A549 (cell line): Measurements from ENCODE around the gene CFAP91. TPM values are rescaled to one million over a fixed set of nuclear protein-coding genes. Genes with fewer than 3 reads are reported as not detected.

Experiments
- ATAC-seq, 2 experiments: fragments of 200-7000 bp in 1 of 2; fragments of >200 bp in 1 of 2; cut with Nextera tagmentation in 1 of 2; cut with Tn5 transposase in 1 of 2; 3 replicates each; pipeline versions ENCODE4 v1.8.0 to v1.9.1; 2018 to 2020; ENCODE audit warnings: mild to moderate bottlenecking in 1 of 2, moderate library complexity in 1 of 2
- CTCF ChIA-PET: fragments of 300-600 bp; sonication (Branson Sonifier 250); formaldehyde crosslinking; extraction: SDS; loops from one replicate; lab custom pipeline; 2021; ENCODE audit warnings: antibody characterized with exemption, inconsistent platforms; lab: Yijun Ruan, JAX
- POLR2A ChIA-PET: fragments of 350-600 bp; formaldehyde crosslinking; extraction: SDS; loops from one replicate; lab custom pipeline; 2021; ENCODE audit warnings: antibody characterized with exemption, inconsistent platforms; lab: Yijun Ruan, JAX
- DNase-seq, 2 experiments: peaks; one replicate each; pipeline versions ENCODE4 v3.0.0 to v3.0.0-alpha.2; 2011 to 2016; ENCODE audit warnings: low read depth in 1 of 2, low spot score in 1 of 2
- FAIRE-seq: peaks from 2 replicates; lab custom pipeline; 2011; peaks lifted over from hg19 to GRCh38; lab: Jason Lieb, UNC
- H3K27ac ChIP-seq, 2 experiments: fragments of >200 bp; sonication (Bioruptor Twin); formaldehyde crosslinking; 3 replicates each; pipeline ENCODE4 v1.5.1; 2016 to 2017
- H3K4me1 ChIP-seq: fragments of >200 bp; sonication (Bioruptor Twin); formaldehyde crosslinking; 3 replicates; pipeline ENCODE4 v1.6.1; 2016
- H3K4me2 ChIP-seq: fragments of >200 bp; sonication (Bioruptor Twin); formaldehyde crosslinking; 3 replicates; pipeline ENCODE4 v1.6.1; 2016
- H3K4me3 ChIP-seq: fragments of >200 bp; sonication (Bioruptor Twin); formaldehyde crosslinking; 3 replicates; pipeline ENCODE4 v1.5.1; 2016
- H3K9me3 ChIP-seq: fragments of >200 bp; sonication (Bioruptor Twin); formaldehyde crosslinking; 3 replicates; pipeline ENCODE4 v1.6.1; 2016
- CBX2 ChIP-seq: fragments of 200-600 bp; sonication (generic); IDR thresholded peaks from 2 replicates; pipeline ENCODE4 v1.6.1; 2016; ENCODE audit warnings: low read depth, mild to moderate bottlenecking, borderline replicate concordance
- CBX8 ChIP-seq: fragments of 200-600 bp; sonication (generic); IDR thresholded peaks from 2 replicates; pipeline ENCODE4 v1.6.1; 2016
- CHD2 ChIP-seq: fragments of 150-350 bp; IDR thresholded peaks from 2 replicates; pipeline ENCODE4 v1.6.1; 2014; ENCODE audit warnings: low read length; ENCODE audit not compliant: partially characterized antibody
- CHD4 ChIP-seq: fragments of 200-600 bp; sonication (generic); IDR thresholded peaks from 2 replicates; pipeline ENCODE4 v1.6.1; 2016; ENCODE audit warnings: antibody characterized with exemption, mild to moderate bottlenecking, borderline replicate concordance
- EHMT2 ChIP-seq: fragments of 200-600 bp; sonication (generic); IDR thresholded peaks from 2 replicates; pipeline ENCODE4 v1.6.1; 2016; ENCODE audit warnings: antibody characterized with exemption, low read depth, mild to moderate bottlenecking, moderate library complexity
- EP300 ChIP-seq, 2 experiments: fragments of >200 bp; sonication (Bioruptor Twin); formaldehyde crosslinking; IDR thresholded peaks; 2 replicates in 1 of 2; 3 replicates in 1 of 2; pipeline ENCODE4 v1.6.1; 2016 to 2017
- ESRRA ChIP-seq: fragments of 150-350 bp; IDR thresholded peaks from 2 replicates; pipeline ENCODE4 v1.6.1; 2014; ENCODE audit warnings: mild to moderate bottlenecking, low read length, borderline replicate concordance
- FOSB ChIP-seq: fragments of 250-450 bp; sonication (Bioruptor Pico); IDR thresholded peaks from 2 replicates; pipeline ENCODE4 v1.5.0; 2020; ENCODE audit warnings: mild to moderate bottlenecking, moderate library complexity
- FOSL2 ChIP-seq, 2 experiments: fragments of 450-650 bp in 1 of 2; fragments of >200 bp in 1 of 2; sonication (Bioruptor Twin) in 1 of 2; formaldehyde crosslinking; IDR thresholded peaks; 2 replicates each; pipeline versions ENCODE4 v1.5.0 to v1.6.1; 2016 to 2020; ENCODE audit warnings: mild to moderate bottlenecking in 1 of 2, moderate library complexity in 1 of 2
- FOXS1 ChIP-seq: fragments of 250-450 bp; sonication (Bioruptor Pico); IDR thresholded peaks from 2 replicates; pipeline ENCODE4 v1.5.0; 2020; ENCODE audit warnings: mild to moderate bottlenecking, moderate library complexity
- HDAC2 ChIP-seq: fragments of 200-600 bp; sonication (generic); IDR thresholded peaks from 2 replicates; pipeline ENCODE4 v1.6.1; 2016
- HEYL ChIP-seq: fragments of 250-450 bp; sonication (Bioruptor Pico); IDR thresholded peaks from 2 replicates; pipeline ENCODE4 v1.8.0; 2021; ENCODE audit warnings: mild to moderate bottlenecking, moderate library complexity
- HOXB5 ChIP-seq: fragments of 250-450 bp; sonication (Bioruptor Pico); IDR thresholded peaks from 2 replicates; pipeline ENCODE4 v1.5.0; 2020; ENCODE audit warnings: mild to moderate bottlenecking, moderate library complexity
- KDM5A ChIP-seq: fragments of 200-600 bp; sonication (generic); IDR thresholded peaks from 2 replicates; pipeline ENCODE4 v1.6.1; 2016; ENCODE audit warnings: antibody characterized with exemption, mild to moderate bottlenecking
- MYC ChIP-seq: IDR thresholded peaks from 2 replicates; pipeline ENCODE4 v1.6.1; 2012; ENCODE audit warnings: mild to moderate bottlenecking, inconsistent platforms, low read length, improper control_type of control experiment, borderline replicate concordance
- NFE2L2 ChIP-seq: fragments of 150-350 bp; conservative IDR thresholded peaks from 2 replicates; pipeline ENCODE4 v1.6.1; 2014; ENCODE audit warnings: low read length
- PHF8 ChIP-seq: fragments of 200-600 bp; sonication (generic); IDR thresholded peaks from 2 replicates; pipeline ENCODE4 v1.6.1; 2016; ENCODE audit warnings: low read depth, mild to moderate bottlenecking, antibody characterized with exemption, moderate library complexity, borderline replicate concordance
- RAD21 ChIP-seq, 2 experiments: fragments of >200 bp in 1 of 2; sonication (Bioruptor Twin) in 1 of 2; formaldehyde crosslinking in 1 of 2; IDR thresholded peaks in 1 of 2; conservative IDR thresholded peaks in 1 of 2; 2 replicates in 1 of 2; 3 replicates in 1 of 2; pipeline ENCODE4 v1.6.1; 2012 to 2018; ENCODE audit warnings: inconsistent platforms in 1 of 2
- REST ChIP-seq: fragments of 200-600 bp; sonication (generic); IDR thresholded peaks from 2 replicates; pipeline ENCODE4 v1.6.1; 2016; ENCODE audit warnings: antibody characterized with exemption, mild to moderate bottlenecking, moderate library complexity
- SMC3 ChIP-seq: fragments of >200 bp; sonication (Bioruptor Twin); formaldehyde crosslinking; IDR thresholded peaks from 3 replicates; pipeline ENCODE4 v1.6.1; 2018; ENCODE audit warnings: inconsistent platforms
- WGBS: methylation state at CpG from one replicate; pipeline ENCODE4 v1.1.6; 2017; ENCODE audit errors: missing lambda C conversion rate; 5-methylcytosine and 5-hydroxymethylcytosine counted together
- polyA plus RNA-seq, 4 experiments: library from polyadenylated mRNA; depleted of rRNA in 3 of 4; stranded (reverse); fragments of >200 nt; fragmentation: RNase III in 1 of 4; extraction: RNeasy Plus Mini Kit Qiagen cat#74134 plus additional on column Dnase treatment in 1 of 4; gene quantifications; 2 replicates in 3 of 4; 3 replicates in 1 of 4; pipeline ENCODE4 v1.2.3, GENCODE V29; 2011 to 2017
- TF ChIP-seq, protein P1 (sequence below): fragments of 250-450 bp; sonication (Bioruptor Pico); IDR thresholded peaks from 2 replicates; pipeline ENCODE4 v1.5.0; 2021; ENCODE audit warnings: mild to moderate bottlenecking, moderate library complexity, borderline replicate concordance

The CFAP91 gene
- polyA plus RNA-seq, 2 of the 4 experiments (the other 2 are of a cell fraction): 0.41 to 1.1 TPM

DNA sequence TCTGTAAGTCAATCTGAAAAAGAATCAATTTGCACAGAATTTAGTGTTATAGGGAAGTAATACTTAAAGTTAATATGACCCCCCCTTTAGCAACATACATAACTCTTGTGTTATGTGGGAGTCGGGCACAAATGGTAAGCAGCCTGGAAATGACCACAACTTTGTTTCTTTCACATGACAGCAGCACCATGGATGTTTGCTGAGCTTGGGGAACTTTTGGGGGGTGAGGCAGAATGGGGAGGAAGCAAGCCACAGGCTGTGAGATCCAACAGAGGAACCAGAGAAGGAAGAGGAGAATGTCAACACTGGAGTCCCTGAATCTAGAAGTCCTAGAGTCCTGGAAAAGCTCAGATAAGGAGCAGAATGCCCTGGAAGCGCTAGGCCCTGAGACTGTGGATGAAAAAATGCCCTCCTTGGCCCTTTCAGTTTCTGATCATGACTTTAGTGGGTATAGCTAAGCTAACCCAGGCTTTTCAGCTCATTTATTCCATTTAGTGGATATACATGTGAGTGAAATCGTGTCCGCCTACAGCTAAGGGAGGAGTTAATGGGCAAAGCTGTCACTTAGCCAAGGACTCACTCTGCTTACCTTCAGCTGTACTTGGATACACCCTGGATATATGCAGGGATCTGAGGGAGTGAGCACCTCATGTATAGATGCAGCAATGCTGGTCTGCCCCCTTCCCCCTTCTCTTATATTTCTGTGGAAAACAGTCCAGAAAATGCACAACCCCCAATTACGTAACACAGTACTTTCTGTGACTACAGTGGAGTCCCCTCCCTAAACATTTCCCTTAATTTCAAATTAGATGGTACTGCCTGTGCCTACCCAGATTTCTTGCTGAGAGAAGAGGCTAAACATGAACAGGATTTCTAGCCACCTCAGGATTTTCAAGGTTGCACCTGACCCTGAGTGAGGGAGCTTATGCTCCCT is 39.1 kb downstream of the CFAP91 start (continued):
- TF ChIP-seq, protein P1, sequence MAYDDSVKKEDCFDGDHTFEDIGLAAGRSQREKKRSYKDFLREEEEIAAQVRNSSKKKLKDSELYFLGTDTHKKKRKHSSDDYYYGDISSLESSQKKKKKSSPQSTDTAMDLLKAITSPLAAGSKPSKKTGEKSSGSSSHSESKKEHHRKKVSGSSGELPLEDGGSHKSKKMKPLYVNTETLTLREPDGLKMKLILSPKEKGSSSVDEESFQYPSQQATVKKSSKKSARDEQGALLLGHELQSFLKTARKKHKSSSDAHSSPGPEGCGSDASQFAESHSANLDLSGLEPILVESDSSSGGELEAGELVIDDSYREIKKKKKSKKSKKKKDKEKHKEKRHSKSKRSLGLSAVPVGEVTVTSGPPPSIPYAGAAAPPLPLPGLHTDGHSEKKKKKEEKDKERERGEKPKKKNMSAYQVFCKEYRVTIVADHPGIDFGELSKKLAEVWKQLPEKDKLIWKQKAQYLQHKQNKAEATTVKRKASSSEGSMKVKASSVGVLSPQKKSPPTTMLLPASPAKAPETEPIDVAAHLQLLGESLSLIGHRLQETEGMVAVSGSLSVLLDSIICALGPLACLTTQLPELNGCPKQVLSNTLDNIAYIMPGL (CRISPR knock-in tag): no peak
- no peak for TF ChIP-seq RAD21 (conservative IDR thresholded peaks at IDR 0.05 in 1 of 2, IDR thresholded peaks at IDR 0.05 in 1 of 2)
- TF ChIP-seq CBX8: no peak
- TF ChIP-seq CHD2: no peak

DNA sequence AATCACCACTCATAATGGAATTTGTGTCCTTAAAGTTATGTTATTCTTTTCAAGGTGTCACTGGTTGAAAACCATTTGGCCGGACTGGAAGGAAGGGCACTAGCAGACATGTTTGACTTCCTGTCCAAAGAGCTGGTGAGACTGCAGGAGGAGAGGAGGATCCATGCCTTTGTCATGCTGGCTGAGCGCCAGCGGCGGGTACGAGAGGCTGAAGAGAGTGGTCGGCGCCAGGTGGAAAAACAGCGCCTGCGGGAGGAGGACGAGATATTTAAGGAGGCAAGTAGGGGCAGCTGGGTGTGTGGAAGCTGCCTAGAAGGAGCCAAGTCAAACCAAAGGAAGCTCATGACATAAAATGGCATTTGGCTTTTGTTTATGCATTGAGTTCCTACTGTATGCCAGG is 41.1 kb downstream of the CFAP91 start:
- FAIRE-seq: no peak
- DNase-seq: no peak
- H3K4me1 ChIP-seq: no peaks in the 10 kb centered on the region
- no peak for ATAC-seq
- no peak for TF ChIP-seq EP300 (IDR thresholded peaks at IDR 0.05)
- no peak for TF ChIP-seq FOXS1 (CRISPR knock-in tag)
- TF ChIP-seq CHD4: no peak
- TF ChIP-seq CBX2: no peak
- no peak for TF ChIP-seq REST
- no peak for TF ChIP-seq ESRRA
- no peak for TF ChIP-seq SMC3
- no peak for TF ChIP-seq HDAC2
- no peak for TF ChIP-seq MYC
- no peak overlapping the region for H3K27ac ChIP-seq
- no peaks in the 10 kb centered on the region for H3K9me3 ChIP-seq
- H3K4me2 ChIP-seq: no peak overlapping the region
- ChIA-PET POLR2A (no interaction called here), CTCF (no interaction called here)
- WGBS: 88% methylated on average over 10 of the region's 10 CpGs
- H3K4me3 ChIP-seq: no peak overlapping the region

DNA sequence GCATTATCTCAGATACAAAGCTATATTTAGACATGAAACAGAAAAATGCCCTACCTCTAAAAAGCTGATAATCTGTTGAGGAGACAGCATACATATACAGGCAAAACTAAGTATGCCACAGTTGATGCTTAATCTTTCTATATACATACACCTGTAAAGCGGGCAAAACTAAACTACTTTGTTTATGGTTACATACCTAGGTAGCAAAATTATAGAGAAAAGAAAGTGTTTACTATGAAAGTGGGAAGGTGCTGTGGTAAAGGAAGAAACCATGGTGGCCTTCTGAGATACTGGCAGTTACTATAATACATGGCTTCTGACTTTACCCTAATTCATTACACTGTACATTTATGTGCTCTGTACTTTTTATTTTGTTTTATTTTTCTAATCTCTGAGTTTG is 43.1 kb downstream of the CFAP91 start:
- Histone ChIP-seq H3K9me3 (no peaks in the 10 kb centered on the region), H3K4me3 (no peak overlapping the region), H3K27ac (no peak overlapping the region), H3K4me2 (no peak overlapping the region), H3K4me1 (no peaks in the 10 kb centered on the region)
- WGBS: 47% methylated on average over 1 of the region's 1 CpG
- FAIRE-seq (no peak), ATAC-seq (no peak), DNase-seq (no peak)
- ChIA-PET CTCF (no interaction called here), POLR2A (no interaction called here)
- TF ChIP-seq HOXB5 (CRISPR knock-in tag) (no peak), EHMT2 (no peak), FOSL2 (IDR thresholded peaks at IDR 0.05) (no peak), FOSL2 (CRISPR knock-in tag; IDR thresholded peaks at IDR 0.05) (no peak), MYC (no peak), HEYL (no peak), KDM5A (no peak), PHF8 (no peak), NFE2L2 (no peak), ESRRA (no peak), FOSB (CRISPR knock-in tag) (no peak)
